Measurements from ENCODE around the gene GALC.

Gene GALC

DNA sequence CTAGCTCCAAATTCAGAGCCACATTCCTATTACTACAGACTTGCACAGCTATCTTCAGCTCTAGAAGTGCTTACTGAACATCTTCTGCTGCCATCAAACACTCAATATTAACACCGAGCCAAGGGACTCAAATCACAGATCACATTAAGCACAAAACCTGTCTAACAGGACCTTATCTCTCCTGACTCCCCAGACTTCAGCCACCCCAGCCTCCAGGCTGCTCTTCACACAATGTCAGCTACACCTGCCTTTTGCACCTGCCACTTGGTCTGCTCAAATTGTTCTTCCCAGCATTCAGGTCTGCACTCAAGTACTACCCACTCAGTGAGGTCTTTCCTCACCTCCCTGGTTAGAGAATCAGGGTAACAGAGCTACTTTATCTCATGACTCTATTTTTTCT, 57.1 kb downstream of the GALC start:
- Histone ChIP-seq H3K4me3 (ENCODE audit: low read length) (no peak overlapping the region), H3K27me3 (ENCODE audit: control insufficient read depth, insufficient read depth, low read length) (no peaks in the 10 kb centered on the region), H3K27ac (ENCODE audit: low read depth, low read length) (no peak overlapping the region), H3K9ac (ENCODE audit: low read length) (no peak overlapping the region), H3K4me1 (ENCODE audit: control insufficient read depth, insufficient read depth, low read length) (no peaks in the 10 kb centered on the region), H3K36me3 (ENCODE audit: control insufficient read depth, insufficient read depth, low read length) (no peaks in the 10 kb centered on the region)

DNA sequence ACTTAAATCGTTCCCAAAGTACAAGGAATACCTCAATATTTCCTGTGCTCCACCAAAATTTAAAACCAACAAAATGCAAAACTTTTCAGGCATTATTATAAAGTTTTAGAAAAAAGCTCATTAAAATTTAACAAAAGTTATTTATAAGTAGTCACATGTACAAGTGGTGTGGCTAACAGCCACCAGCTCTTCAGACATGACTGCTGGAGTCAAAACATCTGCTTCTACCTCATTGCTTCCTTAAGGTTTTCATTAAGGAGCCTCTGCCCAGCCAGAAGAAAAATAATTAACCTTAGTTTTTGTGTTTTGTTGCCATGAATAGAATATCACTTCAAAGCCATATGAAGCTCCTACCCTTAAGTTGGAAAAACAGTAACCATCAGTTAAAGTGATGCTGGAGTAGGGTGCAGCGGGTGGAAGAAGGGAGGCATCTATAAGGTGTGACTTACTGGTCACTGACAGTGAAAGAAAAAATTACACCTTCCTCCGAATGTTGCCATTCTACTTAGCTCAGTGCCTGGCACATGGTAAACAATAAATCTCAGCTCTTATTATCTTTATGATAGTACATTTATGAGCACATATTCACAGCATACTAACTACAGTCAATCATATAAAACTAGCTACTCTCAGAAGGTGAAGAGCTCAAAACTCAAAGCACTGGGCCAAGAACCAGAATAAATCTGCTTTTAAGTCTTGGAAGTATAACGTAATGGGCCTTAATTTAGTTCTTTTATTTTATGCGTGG, 57.7 kb downstream of the GALC start:
- Histone ChIP-seq H3K4me3 (ENCODE audit: low read length) (no peak overlapping the region), H3K4me1 (ENCODE audit: control insufficient read depth, insufficient read depth, low read length) (no peaks in the 10 kb centered on the region), H3K27me3 (ENCODE audit: control insufficient read depth, insufficient read depth, low read length) (no peaks in the 10 kb centered on the region), H3K36me3 (ENCODE audit: control insufficient read depth, insufficient read depth, low read length) (no peaks in the 10 kb centered on the region), H3K9ac (ENCODE audit: low read length) (no peak overlapping the region), H3K27ac (ENCODE audit: low read depth, low read length) (no peak overlapping the region)

DNA sequence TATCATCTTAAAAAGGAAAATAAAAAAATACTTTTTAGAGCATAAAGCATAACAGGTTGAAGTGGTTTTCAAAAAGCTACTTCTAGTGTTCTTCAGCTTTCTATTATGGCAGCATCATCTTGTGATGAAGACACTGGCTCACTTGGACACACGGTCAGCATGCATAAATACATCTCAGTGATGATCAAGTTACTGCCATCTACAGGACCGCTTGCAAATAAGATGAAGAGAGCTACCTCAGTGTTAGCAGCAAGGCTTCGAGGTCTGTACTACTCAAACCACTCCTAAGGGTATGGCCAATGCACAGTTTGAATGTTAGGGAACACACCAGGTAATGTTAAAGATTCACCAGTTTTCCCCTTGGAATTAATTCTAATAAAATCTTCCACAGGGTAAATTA, 58.8 kb downstream of the GALC start:
- no peak overlapping the region for H3K27ac ChIP-seq (ENCODE audit: low read depth, low read length)
- no peaks in the 10 kb centered on the region for H3K36me3 ChIP-seq (ENCODE audit: control insufficient read depth, insufficient read depth, low read length)
- H3K4me3 ChIP-seq (ENCODE audit: low read length): no peak overlapping the region
- no peaks in the 10 kb centered on the region for H3K27me3 ChIP-seq (ENCODE audit: control insufficient read depth, insufficient read depth, low read length)
- H3K4me1 ChIP-seq (ENCODE audit: control insufficient read depth, insufficient read depth, low read length): no peaks in the 10 kb centered on the region
- H3K9ac ChIP-seq (ENCODE audit: low read length): no peak overlapping the region

DNA sequence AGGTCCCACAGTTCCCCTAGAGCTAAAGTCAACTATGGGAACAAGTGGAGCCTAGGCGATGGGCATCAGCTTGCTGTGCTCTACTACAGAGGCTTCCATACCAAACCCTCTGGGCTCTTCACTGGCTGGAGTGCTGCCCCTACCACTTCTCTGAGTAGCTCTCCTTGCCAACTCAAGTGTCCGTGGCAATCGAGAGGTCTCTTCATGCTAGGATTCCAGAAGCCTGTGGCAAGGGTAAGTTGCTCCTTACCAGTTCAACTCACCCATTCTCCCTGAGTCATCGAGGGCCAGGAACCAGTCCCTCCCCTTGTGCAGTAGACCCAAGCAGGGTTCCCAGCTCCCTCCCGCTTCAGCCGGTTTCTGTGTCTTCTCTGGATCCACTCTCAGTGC, 76.1 kb downstream of the GALC start:
- Histone ChIP-seq H3K4me1 (ENCODE audit: control insufficient read depth, insufficient read depth, low read length) (no peaks in the 10 kb centered on the region), H3K27ac (ENCODE audit: low read depth, low read length) (no peak overlapping the region), H3K27me3 (ENCODE audit: control insufficient read depth, insufficient read depth, low read length) (no peaks in the 10 kb centered on the region), H3K4me3 (ENCODE audit: low read length) (no peak overlapping the region), H3K9ac (ENCODE audit: low read length) (no peak overlapping the region), H3K36me3 (ENCODE audit: control insufficient read depth, insufficient read depth, low read length) (no peaks in the 10 kb centered on the region)

DNA sequence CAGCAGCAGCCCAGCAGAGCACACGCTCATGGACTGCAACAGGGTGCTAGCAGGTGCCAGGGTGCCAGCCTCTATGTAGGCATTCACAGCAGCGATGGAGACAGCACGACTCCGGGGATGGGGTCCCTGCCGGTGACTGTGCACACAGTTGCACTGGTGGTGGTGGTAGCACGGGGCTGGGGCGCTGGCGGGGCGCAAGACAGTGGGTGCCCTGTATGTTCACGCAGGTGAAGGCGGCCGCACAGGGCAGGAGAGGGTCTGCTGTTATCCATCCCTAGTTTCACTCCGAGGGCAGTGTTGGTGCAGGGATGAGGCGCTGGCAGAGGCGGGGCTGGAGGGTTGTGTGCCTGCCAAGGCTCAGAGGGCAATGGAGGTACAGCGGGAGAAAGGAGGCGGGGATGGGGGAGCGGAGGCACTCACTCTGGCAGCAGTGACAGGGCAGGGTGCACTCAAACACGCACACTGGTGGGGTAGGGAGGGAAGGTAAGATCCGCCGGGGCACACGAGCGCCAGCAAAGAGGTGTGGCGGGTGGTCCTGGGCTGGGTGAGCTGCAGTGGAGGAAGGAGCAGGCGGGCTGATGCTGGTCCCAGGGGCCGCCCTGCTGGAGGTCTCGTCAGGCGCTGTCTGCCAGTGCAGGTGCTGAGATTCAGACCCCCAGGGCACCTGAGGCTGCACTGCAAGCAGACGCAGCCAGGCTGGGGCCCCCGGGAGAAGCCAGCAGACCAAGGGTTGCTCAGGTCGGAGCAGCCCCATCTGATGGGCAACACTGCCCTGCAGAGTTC, 76.7 kb downstream of the GALC start:
- no peaks in the 10 kb centered on the region for H3K36me3 ChIP-seq (ENCODE audit: control insufficient read depth, insufficient read depth, low read length)
- no peak overlapping the region for H3K4me3 ChIP-seq (ENCODE audit: low read length)
- no peaks in the 10 kb centered on the region for H3K27me3 ChIP-seq (ENCODE audit: control insufficient read depth, insufficient read depth, low read length)
- no peak overlapping the region for H3K27ac ChIP-seq (ENCODE audit: low read depth, low read length)
- no peak overlapping the region for H3K9ac ChIP-seq (ENCODE audit: low read length)
- no peaks in the 10 kb centered on the region for H3K4me1 ChIP-seq (ENCODE audit: control insufficient read depth, insufficient read depth, low read length)

DNA sequence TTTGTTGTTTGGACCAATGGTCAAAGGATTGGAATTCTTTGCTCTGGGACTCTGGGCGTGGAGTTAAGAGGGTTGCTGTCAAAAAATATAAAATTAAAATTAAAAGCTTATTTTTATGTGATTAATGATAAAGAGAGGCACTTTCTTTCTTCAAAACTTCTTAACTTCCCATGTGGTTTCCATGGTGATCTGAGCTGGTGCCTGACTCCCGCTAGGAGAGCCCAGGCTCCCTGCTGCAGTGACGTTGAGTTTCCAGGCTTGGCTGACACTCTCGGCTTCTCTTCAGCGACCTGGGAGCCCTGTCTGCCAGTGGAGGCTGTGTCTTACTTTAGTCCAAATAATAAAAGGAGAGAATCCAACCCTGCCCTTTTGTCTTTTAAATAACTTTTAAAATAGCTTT, 84.4 kb downstream of the GALC start:
- H3K36me3 ChIP-seq (ENCODE audit: control insufficient read depth, insufficient read depth, low read length): no peaks in the 10 kb centered on the region
- H3K27ac ChIP-seq (ENCODE audit: low read depth, low read length): no peak overlapping the region
- H3K4me3 ChIP-seq (ENCODE audit: low read length): no peak overlapping the region
- H3K9ac ChIP-seq (ENCODE audit: low read length): no peak overlapping the region
- no peaks in the 10 kb centered on the region for H3K4me1 ChIP-seq (ENCODE audit: control insufficient read depth, insufficient read depth, low read length)
- no peaks in the 10 kb centered on the region for H3K27me3 ChIP-seq (ENCODE audit: control insufficient read depth, insufficient read depth, low read length)

DNA sequence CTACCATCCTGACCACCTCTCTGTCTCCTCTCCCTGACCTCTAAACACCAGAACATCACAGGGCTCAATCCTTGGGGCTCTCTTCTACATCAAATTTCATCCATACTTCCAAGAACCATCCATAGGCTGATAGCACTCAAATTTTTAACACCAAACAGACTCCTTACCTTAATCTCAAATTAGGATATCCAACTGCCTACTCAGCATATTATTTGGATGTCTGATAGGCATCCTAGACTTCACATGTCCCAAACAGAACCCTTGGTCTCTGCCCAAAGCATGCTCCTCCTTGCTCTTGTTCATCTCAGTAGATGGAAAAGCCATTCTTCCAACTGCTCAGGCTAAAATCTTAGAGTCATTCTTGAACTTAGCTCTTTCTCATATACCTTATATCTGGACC, 91.3 kb downstream of the GALC start:
- no peak overlapping the region for H3K9ac ChIP-seq (ENCODE audit: low read length)
- H3K27me3 ChIP-seq (ENCODE audit: control insufficient read depth, insufficient read depth, low read length): no peaks in the 10 kb centered on the region
- no peaks in the 10 kb centered on the region for H3K4me1 ChIP-seq (ENCODE audit: control insufficient read depth, insufficient read depth, low read length)
- no peak overlapping the region for H3K27ac ChIP-seq (ENCODE audit: low read depth, low read length)
- no peaks in the 10 kb centered on the region for H3K36me3 ChIP-seq (ENCODE audit: control insufficient read depth, insufficient read depth, low read length)
- H3K4me3 ChIP-seq (ENCODE audit: low read length): no peak overlapping the region

DNA sequence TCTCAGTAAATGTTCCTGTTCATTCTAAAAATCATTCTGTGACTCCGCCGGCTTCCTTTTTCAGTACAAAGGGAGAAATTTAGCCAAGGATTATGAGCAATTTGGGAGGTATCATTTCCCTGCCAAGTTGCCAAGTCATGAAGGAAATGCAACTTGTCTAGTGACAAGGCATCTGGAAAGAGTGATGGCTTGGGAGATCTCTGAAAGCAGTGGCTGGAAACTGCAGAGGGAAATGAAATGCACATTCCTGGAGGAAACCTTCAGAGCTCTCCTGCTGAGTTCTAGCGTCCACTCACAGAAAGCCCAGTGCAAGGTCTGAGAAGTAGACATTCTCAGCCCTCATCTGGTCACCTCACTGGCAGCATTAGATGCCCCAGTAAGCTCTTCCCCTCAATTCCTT, 91.7 kb downstream of the GALC start:
- H3K4me1 ChIP-seq (ENCODE audit: control insufficient read depth, insufficient read depth, low read length): no peaks in the 10 kb centered on the region
- H3K9ac ChIP-seq (ENCODE audit: low read length): no peak overlapping the region
- no peak overlapping the region for H3K4me3 ChIP-seq (ENCODE audit: low read length)
- no peak overlapping the region for H3K27ac ChIP-seq (ENCODE audit: low read depth, low read length)
- no peaks in the 10 kb centered on the region for H3K36me3 ChIP-seq (ENCODE audit: control insufficient read depth, insufficient read depth, low read length)
- no peaks in the 10 kb centered on the region for H3K27me3 ChIP-seq (ENCODE audit: control insufficient read depth, insufficient read depth, low read length)

DNA sequence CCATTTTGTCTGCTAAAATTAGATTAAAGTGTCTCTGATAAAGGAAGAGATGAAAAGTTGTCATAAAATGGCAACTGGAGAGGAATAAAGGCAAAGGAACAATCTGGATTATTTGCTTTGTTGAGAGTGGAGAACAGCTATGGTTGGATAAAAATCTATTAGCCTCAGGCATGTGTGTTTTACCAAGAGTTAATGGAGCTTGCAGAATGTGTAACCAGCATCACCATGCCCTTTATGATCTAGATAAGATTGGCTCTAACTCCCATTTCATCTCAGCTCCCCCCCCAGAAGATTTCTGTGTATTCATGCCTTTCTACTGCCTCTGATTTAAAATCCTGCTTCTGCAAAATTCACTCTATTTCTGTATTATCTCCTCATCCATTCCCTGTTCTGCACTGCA, 93.8 kb downstream of the GALC start:
- H3K4me1 ChIP-seq (ENCODE audit: control insufficient read depth, insufficient read depth, low read length): no peaks in the 10 kb centered on the region

DNA sequence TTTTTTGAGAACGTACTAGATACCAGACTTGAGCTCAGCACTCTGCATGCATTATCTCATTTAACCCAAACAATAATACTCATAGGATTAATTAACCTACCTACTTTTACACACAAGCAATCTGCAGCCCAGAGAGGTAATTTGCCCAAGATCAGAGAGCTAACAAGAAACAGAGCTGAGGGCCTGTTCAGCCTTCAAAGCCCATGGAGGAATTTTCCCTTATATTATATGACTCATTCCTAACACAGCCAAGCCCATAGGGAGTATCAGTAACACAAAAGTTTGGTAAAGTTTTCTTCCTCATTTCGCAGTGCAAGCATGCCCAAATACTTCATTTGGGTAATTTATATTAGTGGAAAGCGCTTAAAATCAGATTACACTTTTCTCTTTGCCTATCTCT, 94.7 kb downstream of the GALC start:
- Histone ChIP-seq H3K27me3 (ENCODE audit: control insufficient read depth, insufficient read depth, low read length) (no peaks in the 10 kb centered on the region), H3K36me3 (ENCODE audit: control insufficient read depth, insufficient read depth, low read length) (no peaks in the 10 kb centered on the region)

More for the DNA sequence above, 93.8 kb downstream of the GALC start:
- no peak overlapping the region for H3K9ac ChIP-seq (ENCODE audit: low read length)
- H3K4me3 ChIP-seq (ENCODE audit: low read length): no peak overlapping the region
- H3K27me3 ChIP-seq (ENCODE audit: control insufficient read depth, insufficient read depth, low read length): no peaks in the 10 kb centered on the region
- no peaks in the 10 kb centered on the region for H3K36me3 ChIP-seq (ENCODE audit: control insufficient read depth, insufficient read depth, low read length)
- H3K27ac ChIP-seq (ENCODE audit: low read depth, low read length): no peak overlapping the region

DNA sequence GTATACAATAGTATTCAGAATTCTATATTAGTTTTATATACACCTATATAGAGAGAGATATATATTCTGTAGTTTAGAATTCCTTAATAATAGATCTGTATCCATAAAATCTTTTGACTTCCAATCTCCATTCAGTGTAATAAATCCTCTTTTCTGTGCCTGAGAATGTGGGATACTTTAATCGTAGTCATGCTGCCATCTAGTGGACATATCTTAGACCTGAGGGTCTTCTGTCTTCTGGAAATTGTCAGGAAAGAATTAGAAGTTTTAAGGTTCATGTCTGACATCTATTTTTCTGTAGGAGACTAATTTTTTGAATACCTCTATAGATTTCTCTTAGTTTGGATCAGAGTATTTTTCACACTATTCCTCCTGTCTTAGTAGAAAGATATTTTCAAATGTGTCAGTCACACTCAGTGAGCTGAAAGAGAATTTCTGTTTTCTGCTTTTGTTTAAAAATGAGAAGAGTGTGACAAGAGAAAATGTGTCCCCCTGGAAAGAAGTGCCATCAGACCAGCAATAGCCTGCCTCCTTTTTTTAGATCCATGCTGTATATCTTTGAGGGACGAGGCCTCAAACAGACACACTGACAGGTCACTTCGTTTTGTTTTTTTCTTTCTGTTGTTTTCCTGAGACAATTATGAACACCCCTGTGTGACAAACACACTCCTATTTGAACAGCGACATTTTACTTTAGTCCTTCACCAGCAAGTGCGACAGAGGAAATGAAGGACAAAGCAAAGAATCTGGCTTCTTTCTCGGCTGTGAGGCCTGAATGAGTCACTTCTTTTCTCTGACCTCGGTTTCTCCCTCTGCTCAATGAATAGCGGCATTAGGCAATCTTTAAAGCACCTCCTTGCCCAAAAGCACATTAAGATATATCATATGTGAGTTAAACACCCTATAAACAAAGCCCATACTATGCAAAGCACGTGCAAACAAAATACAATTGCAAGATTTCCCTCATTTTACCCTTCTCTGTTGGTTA, 96.3 kb downstream of the GALC start:
- H3K36me3 ChIP-seq (ENCODE audit: control insufficient read depth, insufficient read depth, low read length): no peaks in the 10 kb centered on the region
- H3K27me3 ChIP-seq (ENCODE audit: control insufficient read depth, insufficient read depth, low read length): no peaks in the 10 kb centered on the region
- H3K9ac ChIP-seq (ENCODE audit: low read length): no peak overlapping the region
- H3K27ac ChIP-seq (ENCODE audit: low read depth, low read length): no peak overlapping the region
- H3K4me3 ChIP-seq (ENCODE audit: low read length): no peak overlapping the region
- H3K4me1 ChIP-seq (ENCODE audit: control insufficient read depth, insufficient read depth, low read length): no peaks in the 10 kb centered on the region

More for the DNA sequence above, 94.7 kb downstream of the GALC start:
- Histone ChIP-seq H3K4me1 (ENCODE audit: control insufficient read depth, insufficient read depth, low read length) (no peaks in the 10 kb centered on the region), H3K9ac (ENCODE audit: low read length) (no peak overlapping the region), H3K4me3 (ENCODE audit: low read length) (no peak overlapping the region), H3K27ac (ENCODE audit: low read depth, low read length) (no peak overlapping the region)

DNA sequence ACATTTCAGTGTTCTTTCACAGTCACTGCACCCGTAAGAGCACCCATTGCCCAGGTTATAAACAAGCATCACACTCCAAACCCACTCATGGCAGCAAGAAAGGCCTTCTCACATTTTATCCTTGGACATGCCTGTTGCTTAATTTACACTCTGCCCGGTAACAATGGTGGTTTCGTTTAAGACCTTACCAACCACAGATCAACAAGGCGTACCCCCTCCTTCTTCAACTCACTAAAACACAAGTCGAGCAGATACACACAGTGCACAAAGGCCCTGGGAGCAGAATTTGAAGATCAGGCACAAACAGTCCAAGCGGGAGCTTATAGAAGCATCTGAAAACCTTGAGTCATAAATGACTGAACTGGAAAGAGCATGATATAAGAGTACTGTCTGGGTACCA, 98.1 kb downstream of the GALC start:
- Histone ChIP-seq H3K36me3 (ENCODE audit: control insufficient read depth, insufficient read depth, low read length) (no peaks in the 10 kb centered on the region), H3K4me3 (ENCODE audit: low read length) (no peak overlapping the region), H3K9ac (ENCODE audit: low read length) (no peak overlapping the region), H3K27me3 (ENCODE audit: control insufficient read depth, insufficient read depth, low read length) (no peaks in the 10 kb centered on the region), H3K27ac (ENCODE audit: low read depth, low read length) (no peak overlapping the region), H3K4me1 (ENCODE audit: control insufficient read depth, insufficient read depth, low read length) (no peaks in the 10 kb centered on the region)

Measured in rectal smooth muscle tissue (tissue), 1 donor.